B cell (primary cell): ENCODE results near the gene NFATC1. TPM values are rescaled to one million over a fixed set of nuclear protein-coding genes. Genes with fewer than 3 reads are reported as not detected.
A peak's percentile ranks its signal among the peaks of the same experiment; 100 is the strongest.

Experiments used
- ATAC-seq: fragments of 200-7000 bp; cut with Tn5 transposase; one replicate; pipeline ENCODE4 v1.10.0; 2021; ENCODE audit warnings: low read depth, mild to moderate bottlenecking, moderate number of reproducible peaks, moderate library complexity
- CTCF ChIA-PET: fragments of 350-600 bp; sonication (Branson Sonifier 250); formaldehyde crosslinking; loops from one replicate; lab custom pipeline; 2021; ENCODE audit warnings: antibody characterized with exemption, inconsistent platforms; lab: Charles Lee
- POLR2A ChIA-PET: fragments of 350-600 bp; sonication (Branson Sonifier 250); formaldehyde crosslinking; loops from one replicate; lab custom pipeline; 2021; ENCODE audit warnings: antibody characterized with exemption; lab: Charles Lee
- DNase-seq: peaks from one replicate; pipeline ENCODE4 v3.0.0; 2013
- H2AFZ ChIP-seq: 2 replicates; pipeline ENCODE4 v1.6.1; 2012; ENCODE audit warnings: mild to moderate bottlenecking, low read depth, low read length; ENCODE audit not compliant: insufficient read depth, poor library complexity, severe bottlenecking
- H3K27ac ChIP-seq, 2 donors: 1 replicate in 1 of 2; 2 replicates in 1 of 2; pipeline ENCODE4 v1.5.1; 2012 to 2013; ENCODE audit warnings: low read length in 2 of 2, mild to moderate bottlenecking in 2 of 2, moderate library complexity in 1 of 2
- H3K27me3 ChIP-seq, 4 experiments: fragments of 200-600 bp in 1 of 4; sonication (generic) in 1 of 4; replicated peaks in 1 of 4; 1 replicate in 2 of 4; 2 replicates in 2 of 4; pipeline versions ENCODE4 v1.6.1 to v1.7.0; 2013 to 2016; ENCODE audit warnings: low read length in 3 of 4, mild to moderate bottlenecking in 2 of 4, mixed read lengths in 1 of 4, moderate library complexity in 1 of 4; ENCODE audit not compliant: insufficient read depth in 4 of 4, control insufficient read depth in 3 of 4; ENCODE audit errors: control extremely low read depth in 1 of 4
- H3K36me3 ChIP-seq, 2 experiments: replicated peaks in 1 of 2; 1 replicate in 1 of 2; 2 replicates in 1 of 2; pipeline versions ENCODE4 v1.6.1 to v1.7.1; 2013; ENCODE audit warnings: low read length in 1 of 2; ENCODE audit not compliant: insufficient read depth in 2 of 2, control insufficient read depth in 1 of 2; ENCODE audit errors: control extremely low read depth in 1 of 2, extremely low read depth in 1 of 2
- H3K4me1 ChIP-seq, 2 donors: fragments of 200-600 bp in 1 of 2; sonication (generic) in 1 of 2; 1 replicate in 1 of 2; 2 replicates in 1 of 2; pipeline versions ENCODE4 v1.5.1 to v1.6.1; 2013 to 2017; ENCODE audit warnings: low read length in 2 of 2; ENCODE audit not compliant: control insufficient read depth in 2 of 2, insufficient read depth in 2 of 2
- H3K4me2 ChIP-seq: replicated peaks from 2 replicates; pipeline ENCODE3; 2012; ENCODE audit warnings: mild to moderate bottlenecking, low read depth, low read length; ENCODE audit not compliant: poor library complexity, severe bottlenecking
- H3K4me3 ChIP-seq, 5 experiments: fragments of 200-600 bp in 1 of 5; sonication (generic) in 1 of 5; 1 replicate in 3 of 5; 2 replicates in 2 of 5; pipeline versions ENCODE4 v1.5.1 to v1.7.0; 2011 to 2016; ENCODE audit warnings: low read length in 4 of 5, mild to moderate bottlenecking in 4 of 5, low read depth in 2 of 5, control low read depth in 1 of 5, moderate library complexity in 1 of 5; ENCODE audit not compliant: insufficient read depth in 1 of 5; ENCODE audit errors: control extremely low read depth in 1 of 5, extremely low read depth in 1 of 5
- H3K79me2 ChIP-seq: fragments of 200-600 bp; sonication (generic); one replicate; pipeline ENCODE4 v1.6.0; 2016; ENCODE audit warnings: low read length; ENCODE audit not compliant: control insufficient read depth, insufficient read depth
- H3K9ac ChIP-seq: fragments of 200-600 bp; sonication (generic); 2 replicates; pipeline ENCODE4 v1.6.1; 2017; ENCODE audit warnings: mild to moderate bottlenecking, low read length, moderate library complexity
- H3K9me3 ChIP-seq, 3 donors: one replicate each; pipeline versions ENCODE4 v1.6.1 to v1.7.1; 2013; ENCODE audit warnings: low read length in 2 of 3; ENCODE audit not compliant: control insufficient read depth in 2 of 3, insufficient read depth in 1 of 3; ENCODE audit errors: control extremely low read depth in 1 of 3
- H4K20me1 ChIP-seq: 2 replicates; pipeline ENCODE4 v1.6.0; 2012; ENCODE audit warnings: mild to moderate bottlenecking, low read length; ENCODE audit not compliant: insufficient read depth, control insufficient read depth, poor library complexity, severe bottlenecking
- H3K27ac Mint-ChIP-seq: one replicate; pipeline ENCODE4 v1.8.0; 2021; ENCODE audit warnings: mixed read lengths
- H3K27me3 Mint-ChIP-seq: one replicate; pipeline ENCODE4 v1.8.0; 2021; ENCODE audit warnings: mixed read lengths
- H3K4me1 Mint-ChIP-seq: one replicate; pipeline ENCODE4 v1.8.0; 2021; ENCODE audit warnings: mixed read lengths
- H3K4me3 Mint-ChIP-seq: one replicate; pipeline ENCODE4 v1.8.0; 2021; ENCODE audit warnings: mixed read lengths
- H3K9me3 Mint-ChIP-seq: one replicate; pipeline ENCODE4 v1.8.0; 2022; ENCODE audit warnings: mixed read lengths; ENCODE audit not compliant: insufficient read depth
- CTCF ChIP-seq: fragments of 200-600 bp; IDR thresholded peaks from one replicate; pipeline ENCODE4 v1.8.0; 2022; ENCODE audit warnings: antibody characterized with exemption, mild to moderate bottlenecking
- EZH2 ChIP-seq: IDR thresholded peaks from 2 replicates; pipeline ENCODE4 v1.6.1; 2012; ENCODE audit warnings: borderline replicate concordance, low read depth, mild to moderate bottlenecking, moderate library complexity, low read length; ENCODE audit not compliant: insufficient read depth, poor library complexity, severe bottlenecking
- WGBS: methylation state at CpG from one replicate; pipeline ENCODE4 v1.1.5; 2013; ENCODE audit warnings: missing lambda C conversion rate; ENCODE audit not compliant: insufficient coverage; 5-methylcytosine and 5-hydroxymethylcytosine counted together
- intact Hi-C: fragments of 100-400 bp; cut with micrococcal nuclease; formaldehyde crosslinking; loops from one replicate; pipeline ENCODE4 v1.10.0; 2022
- polyA plus RNA-seq: library from polyadenylated mRNA; depleted of rRNA; stranded (reverse); fragments of >200 nt; gene quantifications from 2 replicates; pipeline ENCODE4 v1.2.3, GENCODE V29; 2012
- total RNA-seq, 2 donors: library from RNA; stranded (reverse); fragments of 120-200 nt in 1 of 2; gene quantifications; 1 replicate in 1 of 2; 2 replicates in 1 of 2; pipeline versions ENCODE4 v1.2.3 to v1.2.4, GENCODE V29; 2013 to 2022

Gene NFATC1
- total and polyA plus RNA-seq, 2 donors (not counting 1 experiment from before 2014, with no cell fraction given), result 32.2 to 108 TPM

DNA sequence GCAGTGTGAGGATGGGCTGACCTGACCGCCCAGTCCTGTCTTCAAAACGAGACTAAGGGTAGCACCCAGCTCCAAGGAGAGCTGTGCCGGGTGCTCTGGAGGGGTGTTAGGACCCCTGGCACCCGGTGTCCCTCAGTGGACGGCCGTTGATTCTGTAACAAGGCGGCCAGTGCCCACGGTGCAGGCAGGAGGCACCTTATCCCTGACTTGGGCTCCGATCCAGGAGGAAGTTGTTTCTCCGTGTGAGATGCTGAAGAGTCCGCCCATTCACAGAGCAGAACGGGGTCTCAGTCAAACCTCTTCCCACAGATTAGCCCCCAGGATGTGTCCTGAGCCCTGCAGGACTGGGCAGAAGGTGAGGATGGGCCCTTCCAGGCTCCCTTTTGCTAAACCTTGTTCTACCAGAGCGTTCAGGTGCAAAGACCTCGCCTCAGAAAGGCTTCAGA, 123.0 kb downstream of the NFATC1 start:
- Mint-ChIP-seq H3K4me1 (peaks cover 76% of the 10 kb centered on the region), H3K27ac (peak overlapping the region; percentile 15), H3K4me3 (no peak overlapping the region), H3K9me3 (no peaks in the 10 kb centered on the region), H3K27me3 (no peaks in the 10 kb centered on the region)
- Histone ChIP-seq H4K20me1 (peaks cover 11% of the 10 kb centered on the region), H3K79me2 (peaks cover 87% of the 10 kb centered on the region), H3K36me3 (peaks cover 0 to 21% of the 10 kb centered on the region in 2 experiments), H3K27me3 (no peaks in the 10 kb centered on the region), H3K9ac (no peak overlapping the region), H3K4me1 (peaks cover 48 to 61% of the 10 kb centered on the region in 2 donors), H3K4me2 (no peak overlapping the region), H2AFZ (no peak overlapping the region), H3K4me3 (no peak overlapping the region), H3K9me3 (no peaks in the 10 kb centered on the region), H3K27ac (no peak overlapping the region)
- DNase-seq, result no peak
- no peak for TF ChIP-seq EZH2
- no peak for TF ChIP-seq CTCF
- intact Hi-C loops, result no loop called here
- ATAC-seq, result no peak
- WGBS, result 93% methylated on average over 12 of the region's 14 CpGs
- ChIA-PET POLR2A (no interaction called here), CTCF (interaction anchor here (0.8 to 1.2 kb wide), 2 partner anchors 11 to 21 kb away, joined by 3 to 4 read pairs; no protein-coding TSS in a partner anchor)

DNA sequence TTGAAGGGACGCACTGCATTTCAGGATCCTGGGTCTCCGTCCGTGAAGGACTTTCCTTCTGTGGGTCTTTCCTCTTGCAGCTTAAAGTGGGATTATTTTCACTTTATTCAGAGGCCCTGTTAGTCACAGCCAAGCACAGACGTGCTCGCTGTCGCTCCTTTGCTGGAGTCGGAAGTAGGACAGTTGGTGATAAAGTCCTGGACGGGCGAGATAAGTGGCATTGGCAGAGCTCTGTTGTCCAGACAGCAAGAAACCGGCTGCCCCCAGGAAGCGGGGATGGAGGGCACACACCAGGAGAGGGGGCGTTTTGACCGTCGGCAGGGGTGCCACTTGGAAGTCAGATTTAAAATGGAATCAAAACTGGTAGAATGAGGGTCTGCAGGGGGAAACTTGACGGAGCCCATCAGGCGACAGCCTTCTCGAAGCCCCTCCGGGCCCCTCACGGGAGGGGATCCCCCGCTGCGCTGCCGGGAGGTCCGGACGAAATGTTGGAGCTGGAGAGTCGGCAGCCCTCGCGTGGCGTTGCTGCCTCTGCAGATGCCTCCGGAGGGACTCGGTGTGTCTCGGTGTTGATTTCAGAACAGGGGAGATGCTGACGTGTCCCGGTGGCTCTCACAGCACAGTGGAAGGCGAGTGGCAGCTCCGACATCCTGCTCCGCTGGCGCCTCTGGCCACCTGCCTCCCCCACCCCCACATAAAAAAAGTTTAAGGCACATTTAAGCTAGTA, 124.2 kb downstream of the NFATC1 start:
- Histone ChIP-seq H3K4me2 (peak overlapping the region; percentile 73), H3K36me3 (peaks cover 0 to 10% of the 10 kb centered on the region in 2 experiments), H4K20me1 (peaks cover 6% of the 10 kb centered on the region), H3K4me1 (peaks cover 59 to 73% of the 10 kb centered on the region in 2 donors), H3K27ac (peak overlapping the region; percentile 16 to 46), H3K27me3 (no peaks in the 10 kb centered on the region), H3K9ac (peak overlapping the region; percentile 47), H3K9me3 (peaks cover 0 to 3% (median 0%) of the 10 kb centered on the region in 3 donors), H2AFZ (peak overlapping the region; percentile 32), H3K79me2 (peaks cover 83% of the 10 kb centered on the region), H3K4me3 (peak overlapping the region in 3 of 5 experiments; percentile 15 to 33 (median 25))
- 54% methylated on average over 31 of the region's 37 CpGs for WGBS
- CTCF ChIA-PET, result interaction anchor here (0.6 to 1.6 kb wide), 4 partner anchors 12 to 116 kb away, joined by 3 to 4 read pairs (median 4); no protein-coding TSS in a partner anchor
- no peak for ATAC-seq
- no peak for DNase-seq
- no peak for TF ChIP-seq CTCF
- no peak for TF ChIP-seq EZH2
- intact Hi-C loops, result loop anchor here (5.0 kb wide), 1 partner anchor 512 kb away; the partner anchor contains the start of gene RBFA
- POLR2A ChIA-PET, result interaction anchor here (0.8 to 1.0 kb wide), 3 partner anchors 11 to 117 kb away, joined by 3 to 8 read pairs (median 4); no protein-coding TSS in a partner anchor
- Mint-ChIP-seq H3K9me3 (no peaks in the 10 kb centered on the region), H3K27ac (peak overlapping the region; percentile 85), H3K4me3 (peak overlapping the region; percentile 85), H3K4me1 (peaks cover 84% of the 10 kb centered on the region), H3K27me3 (no peaks in the 10 kb centered on the region)
